Measurements from ENCODE around the gene CANT1. TPM values are rescaled to one million over a fixed set of nuclear protein-coding genes. Genes with fewer than 3 reads are reported as not detected.

Gene CANT1
- total RNA-seq, 1 experiment from 2014 or later = 33.0 TPM

DNA sequence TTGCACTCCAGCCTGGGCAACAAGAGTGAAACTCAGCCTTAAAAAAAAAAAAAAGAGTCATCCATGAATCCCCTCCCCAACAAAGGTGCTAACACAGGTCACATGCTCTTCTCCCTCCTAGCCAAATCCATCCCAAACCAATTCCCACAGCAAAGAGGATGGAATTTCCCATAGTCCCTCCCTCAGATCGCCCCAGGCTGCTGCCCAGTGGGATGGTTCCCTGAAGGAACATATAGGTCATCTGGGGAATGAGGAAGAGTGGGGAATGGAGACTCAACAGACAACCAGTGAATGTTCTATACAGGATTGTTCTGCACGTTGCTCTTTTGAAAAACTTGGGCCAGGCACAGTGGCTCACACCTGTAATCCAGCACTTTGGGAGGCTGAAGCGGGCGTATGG lies 48.0 kb downstream of the CANT1 start:
- Histone ChIP-seq H3K79me1 (ENCODE audit: insufficient read depth, low read depth, low read length, poor library complexity, severe bottlenecking) (no peaks in the 10 kb centered on the region), H2AK5ac (ENCODE audit: insufficient read length, low read length) (no peak overlapping the region), H3K4me2 (ENCODE audit: insufficient read depth, insufficient read length, low read length) (no peak overlapping the region), H3K14ac (ENCODE audit: insufficient read depth, low read length) (no peak overlapping the region), H4K91ac (ENCODE audit: insufficient read length, low read depth, low read length) (no peak overlapping the region), H2BK15ac (ENCODE audit: low read depth, low read length) (no peak overlapping the region), H2AFZ (ENCODE audit: low read length) (no peak overlapping the region), H3K27ac (ENCODE audit: insufficient read length, low read depth, low read length) (no peak overlapping the region), H3K79me2 (ENCODE audit: insufficient read depth, low read length) (no peaks in the 10 kb centered on the region), H4K20me1 (ENCODE audit: control insufficient read depth, insufficient read depth, insufficient read length) (no peaks in the 10 kb centered on the region), H3K56ac (ENCODE audit: insufficient read length, low read depth, low read length) (no peak overlapping the region), H3K18ac (ENCODE audit: insufficient read length, low read depth, low read length) (no peak overlapping the region), H2BK12ac (ENCODE audit: insufficient read length, low read depth, low read length) (no peak overlapping the region), H3K4ac (ENCODE audit: low read depth, low read length) (no peak overlapping the region), H3T11ph (ENCODE audit: low read length) (no peak overlapping the region), H2BK120ac (ENCODE audit: low read depth, low read length, poor library complexity, severe bottlenecking) (no peak overlapping the region), H2BK5ac (ENCODE audit: insufficient read length, low read length) (no peak overlapping the region), H3K23ac (ENCODE audit: insufficient read length, low read depth, low read length) (no peak overlapping the region), H4K8ac (replicated peaks; ENCODE audit: insufficient read length, low read depth, low read length) (no peak overlapping the region), H2BK20ac (ENCODE audit: low read depth, low read length, poor library complexity, severe bottlenecking) (no peak overlapping the region), H3K23me2 (ENCODE audit: insufficient read length, low read depth, low read length, poor library complexity, severe bottlenecking) (no peaks in the 10 kb centered on the region), H4K5ac (ENCODE audit: insufficient read length, low read depth, low read length) (no peak overlapping the region), H3K27me3 (ENCODE audit: insufficient read depth, low read length) (no peaks in the 10 kb centered on the region), H3K4me1 (ENCODE audit: insufficient read depth, low read length) (no peaks in the 10 kb centered on the region), H3K9ac (ENCODE audit: extremely low read depth, insufficient read length, low read length) (no peak overlapping the region), H3K9me3 (ENCODE audit: control insufficient read depth, low read depth, low read length) (no peaks in the 10 kb centered on the region)
- Mint-ChIP-seq H3K4me3 (no peak overlapping the region), H3K27ac (no peak overlapping the region), H3K36me3 (ENCODE audit: insufficient read depth in 1 of 3, low read depth in 3 of 3) (no peaks in the 10 kb centered on the region), H3K9me3 (no peaks in the 10 kb centered on the region; a peak in 1 of 5 replicates), H3K4me1 (peaks cover 0 to under 1% of the 10 kb centered on the region in 2 experiments; a peak in 1 of 4 replicates), H3K27me3 (ENCODE audit: low read depth) (no peaks in the 10 kb centered on the region; the same call in none of the 2 replicates)
- DNase-seq = peak; percentile 20
- no CpG with 5 or more reads among the region's 4 CpGs for WGBS (ENCODE audit: extremely low coverage, insufficient read length, low lambda C conversion rate)
- TF ChIP-seq, protein P1, sequence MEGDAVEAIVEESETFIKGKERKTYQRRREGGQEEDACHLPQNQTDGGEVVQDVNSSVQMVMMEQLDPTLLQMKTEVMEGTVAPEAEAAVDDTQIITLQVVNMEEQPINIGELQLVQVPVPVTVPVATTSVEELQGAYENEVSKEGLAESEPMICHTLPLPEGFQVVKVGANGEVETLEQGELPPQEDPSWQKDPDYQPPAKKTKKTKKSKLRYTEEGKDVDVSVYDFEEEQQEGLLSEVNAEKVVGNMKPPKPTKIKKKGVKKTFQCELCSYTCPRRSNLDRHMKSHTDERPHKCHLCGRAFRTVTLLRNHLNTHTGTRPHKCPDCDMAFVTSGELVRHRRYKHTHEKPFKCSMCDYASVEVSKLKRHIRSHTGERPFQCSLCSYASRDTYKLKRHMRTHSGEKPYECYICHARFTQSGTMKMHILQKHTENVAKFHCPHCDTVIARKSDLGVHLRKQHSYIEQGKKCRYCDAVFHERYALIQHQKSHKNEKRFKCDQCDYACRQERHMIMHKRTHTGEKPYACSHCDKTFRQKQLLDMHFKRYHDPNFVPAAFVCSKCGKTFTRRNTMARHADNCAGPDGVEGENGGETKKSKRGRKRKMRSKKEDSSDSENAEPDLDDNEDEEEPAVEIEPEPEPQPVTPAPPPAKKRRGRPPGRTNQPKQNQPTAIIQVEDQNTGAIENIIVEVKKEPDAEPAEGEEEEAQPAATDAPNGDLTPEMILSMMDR (conservative IDR thresholded peaks at IDR 0.05) = no peak
